ENCODE measurements around the gene ARID3A. TPM values are rescaled to one million over a fixed set of nuclear protein-coding genes. Genes with fewer than 3 reads are reported as not detected.

The ARID3A gene
- total RNA-seq, 1 experiment from 2014 or later: 5.6 TPM

DNA sequence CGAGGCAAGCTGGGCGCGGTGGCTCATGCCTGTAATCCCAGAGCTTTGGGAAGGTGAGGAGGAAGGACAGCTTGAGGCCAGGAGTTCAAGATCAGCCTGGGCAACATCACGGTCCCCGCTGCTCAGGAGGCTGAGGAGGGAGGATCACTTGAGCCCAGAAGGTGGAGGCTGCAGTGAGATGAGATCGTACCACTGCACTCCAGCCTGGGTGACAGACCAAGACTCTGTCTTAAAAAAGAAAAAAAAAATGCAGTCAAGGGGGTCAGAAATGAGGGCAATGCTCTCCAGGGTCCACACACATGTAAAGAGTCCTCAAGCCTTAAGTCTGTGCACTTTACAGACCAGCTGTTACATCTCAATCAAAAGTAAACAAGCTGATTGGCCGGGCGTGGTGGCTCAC, 21.3 kb upstream of the ARID3A start:
- H3K9me3 ChIP-seq (ENCODE audit: low read length): no peaks in the 10 kb centered on the region
- H3K79me2 ChIP-seq (ENCODE audit: low read length): peaks cover 46% of the 10 kb centered on the region
- no peak overlapping the region for H3K4me3 ChIP-seq (ENCODE audit: low read length)
- no peaks in the 10 kb centered on the region for H3K9me2 ChIP-seq (replicated peaks; ENCODE audit: low read length)
- intact Hi-C loops (cut with micrococcal nuclease): no loop called here
- CTCF ChIA-PET: no interaction called here
- DNase-seq (no peak), ATAC-seq (no peak)
- no peaks in the 10 kb centered on the region for H3K27me3 ChIP-seq (ENCODE audit: low read length)
- no peaks in the 10 kb centered on the region for H4K20me1 ChIP-seq (ENCODE audit: low read length)
- H2AFZ ChIP-seq (ENCODE audit: low read length): no peak overlapping the region
- no peak overlapping the region for H3K4me2 ChIP-seq (ENCODE audit: low read length)
- no peak overlapping the region for H3K27ac ChIP-seq (ENCODE audit: low read length)
- POLR2A ChIA-PET (ENCODE audit: unreplicated experiment): no interaction called here
- H3K36me3 ChIP-seq (ENCODE audit: low read depth, low read length): no peaks in the 10 kb centered on the region
- H3K4me1 ChIP-seq (ENCODE audit: insufficient read depth, low read length): peaks cover 6% of the 10 kb centered on the region
- TF ChIP-seq CTCF (conservative IDR thresholded peaks at IDR 0.05; ENCODE audit: low read depth, low read length) (no peak), EZH2phosphoT487 (IDR thresholded peaks at IDR 0.05; ENCODE audit: borderline replicate concordance, low read length) (no peak)
- BruUV-seq (replicated peaks): no TSS peak
- no peak overlapping the region for H3K9ac ChIP-seq (ENCODE audit: low read length)
- H3F3A ChIP-seq (ENCODE audit: low read length, unreplicated experiment): no peaks in the 10 kb centered on the region

DNA sequence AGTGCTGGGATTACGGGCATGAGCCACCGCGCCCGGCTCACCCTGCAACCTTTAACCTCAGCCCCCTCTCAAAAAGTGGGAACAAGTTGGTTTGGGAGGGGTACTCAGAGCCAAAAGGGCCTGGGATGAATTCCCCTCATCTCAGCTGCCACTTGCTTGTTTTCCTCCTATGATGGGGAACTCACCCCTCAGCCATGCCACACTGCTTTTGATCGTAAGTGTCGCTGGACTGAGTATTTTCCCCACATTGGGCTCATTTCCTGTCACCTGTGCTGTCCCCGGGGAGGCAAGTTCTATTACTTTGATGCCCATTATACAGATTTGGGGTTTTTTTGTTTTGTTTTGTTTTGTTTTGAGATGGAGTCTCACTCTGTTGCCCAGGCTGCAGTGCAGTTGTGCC, 19.4 kb upstream of the ARID3A start:
- H3K79me2 ChIP-seq (ENCODE audit: low read length): peaks cover 56% of the 10 kb centered on the region
- ATAC-seq (no peak), DNase-seq (no peak)
- H3K27me3 ChIP-seq (ENCODE audit: low read length): no peaks in the 10 kb centered on the region
- BruUV-seq (replicated peaks): no TSS peak
- H3K9me2 ChIP-seq (replicated peaks; ENCODE audit: low read length): no peaks in the 10 kb centered on the region
- no peaks in the 10 kb centered on the region for H3F3A ChIP-seq (ENCODE audit: low read length, unreplicated experiment)
- ChIA-PET POLR2A (ENCODE audit: unreplicated experiment) (no interaction called here), CTCF (no interaction called here)
- H2AFZ ChIP-seq (ENCODE audit: low read length): no peak overlapping the region
- peaks cover 9% of the 10 kb centered on the region for H3K4me1 ChIP-seq (ENCODE audit: insufficient read depth, low read length)
- H3K4me3 ChIP-seq (ENCODE audit: low read length): no peak overlapping the region
- no peak overlapping the region for H3K4me2 ChIP-seq (ENCODE audit: low read length)
- H3K9me3 ChIP-seq (ENCODE audit: low read length): no peaks in the 10 kb centered on the region
- H4K20me1 ChIP-seq (ENCODE audit: low read length): no peaks in the 10 kb centered on the region
- H3K36me3 ChIP-seq (ENCODE audit: low read depth, low read length): no peaks in the 10 kb centered on the region
- TF ChIP-seq CTCF (conservative IDR thresholded peaks at IDR 0.05; ENCODE audit: low read depth, low read length) (no peak), EZH2 (IDR thresholded peaks at IDR 0.05; ENCODE audit: low read length, unreplicated experiment) (no peak), EZH2phosphoT487 (IDR thresholded peaks at IDR 0.05; ENCODE audit: borderline replicate concordance, low read length) (no peak)
- intact Hi-C loops (cut with micrococcal nuclease): no loop called here
- H3K9ac ChIP-seq (ENCODE audit: low read length): no peak overlapping the region
- no peak overlapping the region for H3K27ac ChIP-seq (ENCODE audit: low read length)

- H2AFZ ChIP-seq (ENCODE audit: low read length): no peak overlapping the region
- POLR2A ChIA-PET (ENCODE audit: unreplicated experiment): interaction anchor here (0.5 to 0.6 kb wide), 2 partner anchors 9 to 246 kb away, joined by 3 read pairs; no protein-coding TSS in a partner anchor
- intact Hi-C loops (cut with micrococcal nuclease): no loop called here
- H3K9me2 ChIP-seq (replicated peaks; ENCODE audit: low read length): no peaks in the 10 kb centered on the region
- no peaks in the 10 kb centered on the region for H3K36me3 ChIP-seq (ENCODE audit: low read depth, low read length)
- no TSS peak for BruUV-seq (replicated peaks)
- no peak overlapping the region for H3K4me2 ChIP-seq (ENCODE audit: low read length)
- no peak for TF ChIP-seq EZH2phosphoT487 (IDR thresholded peaks at IDR 0.05; ENCODE audit: borderline replicate concordance, low read length)
- no peak for TF ChIP-seq EZH2 (IDR thresholded peaks at IDR 0.05; ENCODE audit: low read length, unreplicated experiment)
- DNase-seq (no peak), ATAC-seq (no peak)
- no peaks in the 10 kb centered on the region for H3F3A ChIP-seq (ENCODE audit: low read length, unreplicated experiment)
- H3K27me3 ChIP-seq (ENCODE audit: low read length): no peaks in the 10 kb centered on the region
- no peak overlapping the region for H3K27ac ChIP-seq (ENCODE audit: low read length)
- peaks cover 9% of the 10 kb centered on the region for H3K4me1 ChIP-seq (ENCODE audit: insufficient read depth, low read length)
- CTCF ChIA-PET: no interaction called here
- no peak overlapping the region for H3K9ac ChIP-seq (ENCODE audit: low read length)
- H3K79me2 ChIP-seq (ENCODE audit: low read length): peaks cover 61% of the 10 kb centered on the region
- H4K20me1 ChIP-seq (ENCODE audit: low read length): no peaks in the 10 kb centered on the region
- H3K9me3 ChIP-seq (ENCODE audit: low read length): no peaks in the 10 kb centered on the region
- H3K4me3 ChIP-seq (ENCODE audit: low read length): no peak overlapping the region
These were observed 18.5 kb upstream of the ARID3A start for GRCh38 chr19:907183-907853.
